HL-60 (cell line): Measurements from ENCODE around the gene UBALD1.

Source experiments
- DNase-seq, 2 experiments: peaks; one replicate each; pipeline ENCODE4 v3.0.0-alpha.2; 2010 to 2020; ENCODE audit warnings: low read depth in 1 of 2, low spot score in 1 of 2
- H3K27ac ChIP-seq: fragments of 250-450 bp; sonication (Bioruptor Pico); replicated peaks from 2 replicates; pipeline ENCODE4 v1.5.1; 2020; ENCODE audit warnings: mild to moderate bottlenecking, moderate library complexity
- H3K27me3 ChIP-seq: fragments of 250-450 bp; sonication (Bioruptor Pico); 2 replicates; pipeline ENCODE4 v1.5.1; 2021; ENCODE audit warnings: mild to moderate bottlenecking, moderate library complexity; ENCODE audit not compliant: insufficient read depth, poor library complexity, severe bottlenecking
- H3K4me3 ChIP-seq: replicated peaks from 2 replicates; pipeline ENCODE4 v1.5.1; 2011; ENCODE audit warnings: mild to moderate bottlenecking, control low read depth, low read length; ENCODE audit not compliant: insufficient read depth
- CTCF ChIP-seq: IDR thresholded peaks from one replicate; pipeline ENCODE4 v1.5.1; 2011; ENCODE audit warnings: low read length, control low read depth, inconsistent platforms; ENCODE audit not compliant: insufficient read depth
- GABPA ChIP-seq: IDR thresholded peaks from 2 replicates; pipeline ENCODE4 v1.6.1; 2012; ENCODE audit warnings: low read depth
- POLR2AphosphoS5 ChIP-seq: IDR thresholded peaks from 2 replicates; pipeline ENCODE4 v1.6.1; 2012; ENCODE audit warnings: low read depth
- SPI1 ChIP-seq: IDR thresholded peaks from 2 replicates; pipeline ENCODE4 v1.6.1; 2012; ENCODE audit warnings: low read depth, mild to moderate bottlenecking, borderline replicate concordance
- TF ChIP-seq, protein P1 (sequence below): IDR thresholded peaks from 2 replicates; pipeline ENCODE4 v1.6.1; 2012; ENCODE audit warnings: low read depth; ENCODE audit not compliant: insufficient replicate concordance

Gene UBALD1

GRCh38 chr16:4570688-4571321 is 43.9 kb downstream of the UBALD1 start:
- Histone ChIP-seq H3K27me3 (no peaks in the 10 kb centered on the region), H3K4me3 (no peak overlapping the region), H3K27ac (no peak overlapping the region)
- TF ChIP-seq CTCF (no peak), POLR2AphosphoS5 (no peak), SPI1 (no peak), GABPA (no peak)
- TF ChIP-seq, protein P1, sequence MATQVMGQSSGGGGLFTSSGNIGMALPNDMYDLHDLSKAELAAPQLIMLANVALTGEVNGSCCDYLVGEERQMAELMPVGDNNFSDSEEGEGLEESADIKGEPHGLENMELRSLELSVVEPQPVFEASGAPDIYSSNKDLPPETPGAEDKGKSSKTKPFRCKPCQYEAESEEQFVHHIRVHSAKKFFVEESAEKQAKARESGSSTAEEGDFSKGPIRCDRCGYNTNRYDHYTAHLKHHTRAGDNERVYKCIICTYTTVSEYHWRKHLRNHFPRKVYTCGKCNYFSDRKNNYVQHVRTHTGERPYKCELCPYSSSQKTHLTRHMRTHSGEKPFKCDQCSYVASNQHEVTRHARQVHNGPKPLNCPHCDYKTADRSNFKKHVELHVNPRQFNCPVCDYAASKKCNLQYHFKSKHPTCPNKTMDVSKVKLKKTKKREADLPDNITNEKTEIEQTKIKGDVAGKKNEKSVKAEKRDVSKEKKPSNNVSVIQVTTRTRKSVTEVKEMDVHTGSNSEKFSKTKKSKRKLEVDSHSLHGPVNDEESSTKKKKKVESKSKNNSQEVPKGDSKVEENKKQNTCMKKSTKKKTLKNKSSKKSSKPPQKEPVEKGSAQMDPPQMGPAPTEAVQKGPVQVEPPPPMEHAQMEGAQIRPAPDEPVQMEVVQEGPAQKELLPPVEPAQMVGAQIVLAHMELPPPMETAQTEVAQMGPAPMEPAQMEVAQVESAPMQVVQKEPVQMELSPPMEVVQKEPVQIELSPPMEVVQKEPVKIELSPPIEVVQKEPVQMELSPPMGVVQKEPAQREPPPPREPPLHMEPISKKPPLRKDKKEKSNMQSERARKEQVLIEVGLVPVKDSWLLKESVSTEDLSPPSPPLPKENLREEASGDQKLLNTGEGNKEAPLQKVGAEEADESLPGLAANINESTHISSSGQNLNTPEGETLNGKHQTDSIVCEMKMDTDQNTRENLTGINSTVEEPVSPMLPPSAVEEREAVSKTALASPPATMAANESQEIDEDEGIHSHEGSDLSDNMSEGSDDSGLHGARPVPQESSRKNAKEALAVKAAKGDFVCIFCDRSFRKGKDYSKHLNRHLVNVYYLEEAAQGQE: no peak
- no peak for DNase-seq

GRCh38 chr16:4570086-4570485 is 44.6 kb downstream of the UBALD1 start:
- Histone ChIP-seq H3K4me3 (no peak overlapping the region), H3K27ac (no peak overlapping the region), H3K27me3 (no peaks in the 10 kb centered on the region)
- TF ChIP-seq CTCF (no peak), SPI1 (no peak), POLR2AphosphoS5 (no peak), GABPA (no peak)
- TF ChIP-seq, protein P1: no peak
- DNase-seq: no peak

- no peak for DNase-seq
- Histone ChIP-seq H3K4me3 (no peak overlapping the region), H3K27ac (no peak overlapping the region), H3K27me3 (no peaks in the 10 kb centered on the region)
- TF ChIP-seq GABPA: no peak
- TF ChIP-seq, protein P1: no peak
- no peak for TF ChIP-seq SPI1
- TF ChIP-seq CTCF: no peak
- TF ChIP-seq POLR2AphosphoS5: no peak
Measured at GRCh38 chr16:4566144-4566543, 48.5 kb downstream of the UBALD1 start.
